Peyer's patch (tissue), 4 donors: ENCODE measurements around the gene KCNK18. TPM values are rescaled to one million over a fixed set of nuclear protein-coding genes. Genes with fewer than 3 reads are reported as not detected.

Source experiments
- DNase-seq, 3 donors: peaks; one replicate each; pipeline ENCODE4 v3.0.0-alpha.2; 2017 to 2019
- H3K27ac ChIP-seq, 4 donors: fragments of 200-600 bp; sonication (generic); one replicate each; pipeline ENCODE4 v1.5.1; 2016 to 2019
- H3K27me3 ChIP-seq, 2 donors: fragments of 200-600 bp; sonication (generic); one replicate each; pipeline ENCODE4 v1.5.1; 2019
- H3K36me3 ChIP-seq, 3 donors: fragments of 200-600 bp; sonication (generic); one replicate each; pipeline ENCODE4 v1.5.1; 2016 to 2019
- H3K4me1 ChIP-seq, 4 donors: fragments of 200-600 bp; sonication (generic); one replicate each; pipeline ENCODE4 v1.5.1; 2016 to 2019
- H3K4me3 ChIP-seq, 4 donors: fragments of 200-600 bp; sonication (generic); 1 replicate in 3 of 4; 2 replicates in 1 of 4; pipeline ENCODE4 v1.5.1; 2016 to 2019; ENCODE audit warnings: mild to moderate bottlenecking in 1 of 4
- H3K9me3 ChIP-seq, 4 donors: fragments of 200-600 bp; sonication (generic); one replicate each; pipeline ENCODE4 v1.5.1; 2016 to 2019; ENCODE audit warnings: mild to moderate bottlenecking in 1 of 4
- POLR2A ChIP-seq, 2 donors: fragments of 450-650 bp; IDR thresholded peaks; one replicate each; pipeline ENCODE4 v1.5.1; 2017; ENCODE audit warnings: antibody characterized with exemption in 2 of 2, mild to moderate bottlenecking in 2 of 2, moderate library complexity in 2 of 2
- total RNA-seq, 4 donors: library from RNA; depleted of rRNA; stranded (reverse); fragments of >200 nt; gene quantifications; one replicate each; pipeline ENCODE4 v1.1.0, GENCODE V29; 2016
- TF ChIP-seq, protein P1 (sequence below), 6 experiments: fragments of 450-650 bp in 4 of 6; fragments of 200-600 bp in 2 of 6; sonication (generic) in 1 of 6; IDR thresholded peaks; one replicate each; pipeline ENCODE4 v1.5.1; 2017 to 2019; ENCODE audit warnings: antibody characterized with exemption in 6 of 6, mild to moderate bottlenecking in 3 of 6, moderate library complexity in 1 of 6

Gene KCNK18
- total RNA-seq, 4 donors from 2014 or later: not detected

- TF ChIP-seq, protein P1, sequence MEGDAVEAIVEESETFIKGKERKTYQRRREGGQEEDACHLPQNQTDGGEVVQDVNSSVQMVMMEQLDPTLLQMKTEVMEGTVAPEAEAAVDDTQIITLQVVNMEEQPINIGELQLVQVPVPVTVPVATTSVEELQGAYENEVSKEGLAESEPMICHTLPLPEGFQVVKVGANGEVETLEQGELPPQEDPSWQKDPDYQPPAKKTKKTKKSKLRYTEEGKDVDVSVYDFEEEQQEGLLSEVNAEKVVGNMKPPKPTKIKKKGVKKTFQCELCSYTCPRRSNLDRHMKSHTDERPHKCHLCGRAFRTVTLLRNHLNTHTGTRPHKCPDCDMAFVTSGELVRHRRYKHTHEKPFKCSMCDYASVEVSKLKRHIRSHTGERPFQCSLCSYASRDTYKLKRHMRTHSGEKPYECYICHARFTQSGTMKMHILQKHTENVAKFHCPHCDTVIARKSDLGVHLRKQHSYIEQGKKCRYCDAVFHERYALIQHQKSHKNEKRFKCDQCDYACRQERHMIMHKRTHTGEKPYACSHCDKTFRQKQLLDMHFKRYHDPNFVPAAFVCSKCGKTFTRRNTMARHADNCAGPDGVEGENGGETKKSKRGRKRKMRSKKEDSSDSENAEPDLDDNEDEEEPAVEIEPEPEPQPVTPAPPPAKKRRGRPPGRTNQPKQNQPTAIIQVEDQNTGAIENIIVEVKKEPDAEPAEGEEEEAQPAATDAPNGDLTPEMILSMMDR (IDR thresholded peaks at IDR 0.05): no peak
- TF ChIP-seq POLR2A (IDR thresholded peaks at IDR 0.05): no peak
- Histone ChIP-seq H3K9me3 (peaks cover 0 to 5% (median 0%) of the 10 kb centered on the region in 4 donors), H3K36me3 (no peaks in the 10 kb centered on the region), H3K27me3 (peaks cover 0 to 12% of the 10 kb centered on the region in 2 donors), H3K4me1 (peaks cover 0 to 11% (median 0%) of the 10 kb centered on the region in 4 donors), H3K4me3 (no peak overlapping the region), H3K27ac (no peak overlapping the region)
- DNase-seq: peak in 1 of 3 donors; percentile 9
Observed at GRCh38 chr10:117237401-117237991, 40.2 kb downstream of the KCNK18 start.

DNA sequence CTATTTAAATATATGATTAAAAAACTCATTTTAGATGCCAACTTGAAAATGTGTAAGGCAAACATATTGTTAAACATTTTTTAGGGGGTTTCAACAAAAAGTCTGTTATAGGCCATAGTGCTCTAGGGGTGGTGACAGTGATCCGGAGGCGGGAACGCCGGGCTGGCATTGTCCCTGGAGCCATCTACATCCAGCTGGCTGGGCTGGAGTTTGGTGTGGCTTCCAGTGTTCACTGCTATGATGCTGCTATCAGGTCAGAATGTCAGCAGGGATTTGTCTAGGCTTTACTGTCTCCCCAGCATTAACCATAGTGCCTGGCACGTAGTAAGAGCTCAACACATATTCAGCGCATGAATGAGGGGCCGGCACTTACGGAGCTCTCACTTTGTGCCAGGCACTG is 41.8 kb downstream of the KCNK18 start:
- no peak overlapping the region for H3K27ac ChIP-seq
- no peak overlapping the region for H3K4me3 ChIP-seq
- TF ChIP-seq, protein P1 (IDR thresholded peaks at IDR 0.05): no peak
- no peak for TF ChIP-seq POLR2A (IDR thresholded peaks at IDR 0.05)
- H3K36me3 ChIP-seq: no peaks in the 10 kb centered on the region
- peaks cover 0 to 5% (median 0%) of the 10 kb centered on the region in 4 donors for H3K9me3 ChIP-seq
- H3K4me1 ChIP-seq: peaks cover 0 to 11% (median 0%) of the 10 kb centered on the region in 4 donors
- peaks cover 0 to 12% of the 10 kb centered on the region in 2 donors for H3K27me3 ChIP-seq
- peak in 1 of 3 donors; percentile 11 for DNase-seq

DNA sequence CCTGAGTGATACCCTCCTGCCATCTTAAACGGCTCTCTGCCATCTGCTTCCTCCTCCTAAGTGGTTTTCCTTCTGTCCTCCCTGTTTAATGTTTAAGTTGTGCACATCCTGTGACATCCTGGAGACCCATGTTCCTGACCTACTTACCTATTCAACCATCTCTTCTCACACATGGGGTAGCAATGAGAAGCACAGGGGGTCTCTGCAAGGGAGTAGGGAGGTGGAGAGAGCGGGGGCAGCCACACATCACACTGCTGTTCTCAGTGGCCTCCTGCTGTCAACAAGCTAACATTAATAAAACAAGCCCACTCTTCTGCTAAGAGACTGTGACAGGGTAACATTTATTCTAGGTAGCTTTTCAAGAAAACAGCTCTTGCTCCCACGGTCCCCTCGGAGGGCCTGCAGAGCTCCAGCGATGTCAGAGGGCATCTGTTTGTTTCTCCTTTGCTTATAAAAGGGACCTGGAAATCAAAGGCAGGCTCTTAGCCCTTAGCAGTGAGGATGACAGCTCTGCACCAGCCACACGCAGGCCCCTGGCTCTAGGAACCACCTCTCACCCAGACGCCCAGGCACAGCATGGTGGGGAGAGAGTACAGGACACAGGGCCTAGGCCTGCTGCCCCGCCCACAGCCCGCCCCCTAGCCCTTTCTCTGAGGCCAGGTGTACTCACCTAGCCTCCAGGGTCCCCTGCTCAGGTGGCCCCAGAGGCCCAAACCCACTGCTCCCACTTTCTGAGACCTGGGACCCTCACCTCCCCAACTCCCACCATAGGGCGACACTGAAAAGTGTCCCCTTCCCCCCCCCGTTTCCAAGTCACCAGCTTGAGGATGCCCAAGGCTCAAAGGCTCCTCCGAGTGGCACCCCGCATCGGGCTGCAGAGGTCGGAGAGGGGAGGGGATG is 42.7 kb downstream of the KCNK18 start:
- peak in 1 of 3 donors; percentile 33 for DNase-seq
- no peak for TF ChIP-seq POLR2A (IDR thresholded peaks at IDR 0.05)
- TF ChIP-seq, protein P1 (IDR thresholded peaks at IDR 0.05): no peak
- Histone ChIP-seq H3K4me1 (peaks cover 0 to 11% (median 0%) of the 10 kb centered on the region in 4 donors), H3K36me3 (no peaks in the 10 kb centered on the region), H3K4me3 (no peak overlapping the region), H3K27me3 (peaks cover 0 to 12% of the 10 kb centered on the region in 2 donors), H3K27ac (no peak overlapping the region), H3K9me3 (peaks cover 0 to 5% (median 0%) of the 10 kb centered on the region in 4 donors)

DNA sequence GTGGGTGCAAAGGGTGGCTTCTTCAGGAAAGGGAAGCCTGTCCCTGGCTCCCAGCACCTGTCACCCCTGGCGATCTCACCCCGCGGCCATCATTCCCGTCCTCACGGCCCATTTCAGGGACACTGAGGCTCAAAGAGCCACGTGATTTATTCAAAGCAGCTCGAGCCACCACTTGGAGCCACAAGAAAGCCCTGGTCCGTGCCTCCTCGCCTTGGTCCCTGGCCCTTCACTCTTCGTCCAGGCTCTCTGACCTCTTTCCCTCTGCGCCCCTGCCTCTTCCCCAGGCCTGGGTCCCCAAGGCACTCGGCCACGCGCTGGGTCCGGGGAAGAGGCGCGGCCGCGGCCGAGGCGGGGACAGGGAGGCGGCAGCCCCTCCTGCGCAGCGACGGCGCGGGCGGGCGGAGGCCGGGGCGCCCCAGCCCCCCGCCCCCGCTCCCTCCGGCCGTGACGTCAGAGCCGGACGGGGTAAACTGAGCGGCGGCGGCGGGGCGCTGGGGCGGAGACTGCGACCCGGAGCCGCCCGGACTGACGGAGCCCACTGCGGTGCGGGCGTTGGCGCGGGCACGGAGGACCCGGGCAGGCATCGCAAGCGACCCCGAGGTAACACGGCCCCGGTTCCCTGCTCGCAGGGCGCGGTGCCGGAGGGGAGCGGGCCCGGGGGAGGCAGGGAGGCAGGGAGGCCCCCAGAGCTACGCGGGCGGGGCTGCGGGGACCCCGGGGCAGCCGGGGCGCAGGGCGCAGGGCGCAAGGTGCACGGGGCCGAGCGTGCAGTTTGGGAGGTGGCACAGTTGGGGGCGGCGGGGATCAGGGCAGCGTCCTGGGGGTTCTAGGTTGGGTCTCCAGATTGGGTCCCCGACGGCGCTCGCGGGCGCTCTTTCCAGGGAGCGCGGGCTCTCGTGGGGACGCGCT is 43.6 kb downstream of the KCNK18 start, which contains the start of gene SLC18A2:
SLC18A2 (plus strand) TSS at position 494 of the 909 bp plus-strand sequence. CDS start 580 bp downstream, outside the sequence.
- peak in 1 of 3 donors; percentile 42 for DNase-seq
- Histone ChIP-seq H3K9me3 (peaks cover 0 to 5% (median 0%) of the 10 kb centered on the region in 4 donors), H3K27me3 (peaks cover 0 to 12% of the 10 kb centered on the region in 2 donors), H3K4me1 (peaks cover 0 to 11% (median 0%) of the 10 kb centered on the region in 4 donors), H3K36me3 (no peaks in the 10 kb centered on the region), H3K4me3 (peak within 1 kb of the TSS in 3 of 4 donors; percentile 6 to 37 (median 28)), H3K27ac (peak within 1 kb of the TSS in 1 of 4 donors; percentile 42)
- TF ChIP-seq, protein P1 (IDR thresholded peaks at IDR 0.05): no peak
- no peak for TF ChIP-seq POLR2A (IDR thresholded peaks at IDR 0.05)
